Heart right ventricle (tissue), 16 donors: ENCODE data around the gene METAP1D. TPM values are rescaled to one million over a fixed set of nuclear protein-coding genes. Genes with fewer than 3 reads are reported as not detected.
"Not testable (repeated sequence)": the region's sequence is repeated elsewhere in the genome, so short reads cannot be mapped to it uniquely, and the experiment has no call there.

Experiments
- ATAC-seq, 8 donors: fragments of 200-7000 bp; cut with Tn5 transposase; one replicate each; pipeline ENCODE4 v1.9.1; 2020; ENCODE audit warnings: mild to moderate bottlenecking in 8 of 8, moderate library complexity in 8 of 8, moderate number of reproducible peaks in 1 of 8
- DNase-seq, 2 donors: peaks; one replicate each; pipeline ENCODE4 v3.0.0-alpha.2; 2020
- H3K27ac ChIP-seq, 10 donors: fragments of 200-600 bp; sonication (generic) in 2 of 10; one replicate each; pipeline versions ENCODE4 v1.5.0 to v1.8.0; 2020 to 2022; ENCODE audit warnings: mild to moderate bottlenecking in 3 of 10
- H3K27me3 ChIP-seq, 7 donors: fragments of 200-600 bp; one replicate each; pipeline ENCODE4 v1.8.0; 2021 to 2022; ENCODE audit warnings: mild to moderate bottlenecking in 2 of 7
- H3K36me3 ChIP-seq, 9 donors: fragments of 200-600 bp; sonication (generic) in 1 of 9; one replicate each; pipeline versions ENCODE4 v1.5.0 to v1.8.0; 2020 to 2022; ENCODE audit warnings: mild to moderate bottlenecking in 2 of 9
- H3K4me1 ChIP-seq, 9 donors: fragments of 200-600 bp; sonication (generic) in 1 of 9; one replicate each; pipeline versions ENCODE4 v1.5.0 to v1.8.0; 2020 to 2022; ENCODE audit warnings: mild to moderate bottlenecking in 4 of 9
- H3K4me3 ChIP-seq, 10 donors: fragments of 200-600 bp; sonication (generic) in 2 of 10; one replicate each; pipeline versions ENCODE4 v1.5.0 to v1.8.0; 2020 to 2022; ENCODE audit warnings: mild to moderate bottlenecking in 7 of 10, moderate library complexity in 2 of 10
- H3K9me3 ChIP-seq, 11 donors: fragments of 200-600 bp in 10 of 11; sonication (generic) in 2 of 11; one replicate each; pipeline versions ENCODE4 v1.5.0 to v1.8.0; 2013 to 2022; ENCODE audit warnings: mild to moderate bottlenecking in 2 of 11, control low read depth in 1 of 11, moderate library complexity in 1 of 11
- CTCF ChIP-seq, 9 donors: fragments of 200-600 bp; sonication (generic) in 2 of 9; IDR thresholded peaks; one replicate each; pipeline versions ENCODE4 v1.5.0 to v1.8.0; 2021 to 2022; ENCODE audit warnings: antibody characterized with exemption in 9 of 9, mild to moderate bottlenecking in 5 of 9, moderate library complexity in 1 of 9
- WGBS, 2 donors: extraction: QIAGEN DNeasy Blood & Tissue Kit; methylation state at CpG; one replicate each; pipeline ENCODE4 v1.1.7; 2013; ENCODE audit warnings: inconsistent platforms in 1 of 2; 5-methylcytosine and 5-hydroxymethylcytosine counted together
- intact Hi-C, 10 donors: fragments of 100-400 bp; cut with DNase I; formaldehyde crosslinking; loops; one replicate each; pipeline versions ENCODE4 v1.11.1 to v1.14.2; 2022
- polyA plus RNA-seq, 2 donors: library from polyadenylated mRNA; stranded (reverse); fragments of 200-250 nt; gene quantifications; one replicate each; pipeline ENCODE4 v1.2.3, GENCODE V29; 2013
- total RNA-seq, 10 donors: library from RNA; stranded (reverse); fragmentation: NEBNext Ultra II Directional in 3 of 10; extraction: Animal tissue kit (Norgen Biotek cat#: 25700) in 3 of 10; gene quantifications; one replicate each; pipeline versions ENCODE4 v1.2.1 to v1.2.4, GENCODE V29; 2021 to 2023
- donor health status: Arrhythmogenic right ventricular cardiomyopathy.
- donor health status: ischemic (EF 13 %, LVEDD 7.1; RV severe dilation, severe dysfunction).
- donor health status: healthy with polysubstance abuse.
- donor health status: DM: no; HTN: yes; CAD: no.
- donor health status: DM: no; HTN: no; CAD: no.
- donor health status: ischemic (EF 25% LVEDD 6.9; RV normal size, moderate dysfunction).
- donor health status: ischemic (EF 25% LVEDD 5.7; RV mildly dilated, moderate dysfunction).
- donor health status: healthy.
- donor health status: DM: yes; HTN: yes; CAD: no.
- donor health status: Ischemic cardiomyopathy.
- donor health status: ischemic (EF 35%, LVEDD 5.7; RV mildly dilated, moderate dysfunction).
- donor health status: nonischemic (EF 11% LVEDD 7.7; RV severe dilation, severe dysfunction).
- donor health status: DM: yes; HTN: yes; CAD: no.
- donor health status: PGD.
- donor health status: ischemic (EF 29% LVEDD 5.4; RV normal size, mild dysfunction).
- donor health status: nonischemic (EF 23%, LVEDD 6.1; RV moderate dilation, normal function).

METAP1D gene
- total and polyA plus RNA-seq, 12 donors = 3.4 to 8.3 (median 6.1) TPM

DNA sequence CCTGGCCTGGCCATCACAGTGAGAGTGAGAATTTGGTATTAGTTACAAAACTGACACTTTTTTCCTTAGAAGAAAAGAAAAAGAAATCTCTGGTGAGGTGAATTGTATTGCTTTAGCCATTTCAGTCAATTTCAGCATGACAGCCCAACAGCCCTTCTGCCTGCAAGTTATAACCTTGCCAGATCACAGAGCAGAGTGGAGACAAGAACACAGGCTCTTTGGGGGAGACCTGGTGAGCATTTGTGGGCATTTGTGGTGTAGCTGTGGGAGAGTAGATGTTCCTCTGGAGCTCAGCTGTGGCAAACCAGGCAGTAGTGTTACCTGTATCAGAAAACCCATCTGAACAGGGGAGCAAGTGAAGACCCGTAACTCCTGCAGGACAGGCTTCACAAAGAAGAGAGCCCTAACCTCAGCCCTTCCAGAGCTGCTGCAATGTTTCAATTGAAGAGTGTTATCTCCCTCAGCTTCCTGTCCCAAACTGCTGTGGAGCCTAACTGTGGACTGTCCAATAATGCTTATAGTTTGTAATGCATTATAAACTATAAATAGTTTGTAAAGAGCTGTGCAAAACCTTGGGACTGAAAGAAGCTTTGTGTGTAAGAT, 62.8 kb downstream of the METAP1D start:
- Histone ChIP-seq H3K27ac (no peak overlapping the region), H3K9me3 (no peaks in the 10 kb centered on the region), H3K36me3 (peaks cover 0 to 16% (median 0%) of the 10 kb centered on the region in 9 donors), H3K4me1 (no peaks in the 10 kb centered on the region), H3K27me3 (no peaks in the 10 kb centered on the region), H3K4me3 (no peak overlapping the region)
- no peak for ATAC-seq
- WGBS, 2 donors = 92 to 97% methylated on average over 1 of the region's 1 CpG
- TF ChIP-seq CTCF (IDR thresholded peaks at IDR 0.05) = no peak
- no peak for DNase-seq
- intact Hi-C loops = no loop called here

DNA sequence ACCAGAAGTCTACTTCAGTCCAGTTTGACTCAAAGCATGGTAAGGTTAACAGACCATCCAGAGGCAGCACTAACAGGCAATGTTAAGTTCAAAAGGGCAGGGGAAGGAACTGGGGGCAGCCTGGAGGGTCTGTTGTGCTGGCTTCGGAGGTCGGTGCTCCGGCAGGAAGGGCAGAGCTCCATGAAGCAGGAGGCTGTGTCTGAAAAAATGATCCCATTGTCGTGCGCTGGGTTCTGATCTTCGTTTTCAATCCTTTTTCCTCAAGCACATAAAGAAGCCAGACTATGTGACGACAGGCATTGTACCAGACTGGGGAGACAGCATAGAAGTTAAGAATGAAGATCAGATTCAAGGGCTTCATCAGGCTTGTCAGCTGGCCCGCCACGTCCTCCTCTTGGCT, 63.7 kb downstream of the METAP1D start:
- Histone ChIP-seq H3K4me3 (no peak overlapping the region), H3K36me3 (peaks cover 0 to 16% (median 0%) of the 10 kb centered on the region in 9 donors), H3K27me3 (no peaks in the 10 kb centered on the region), H3K27ac (no peak overlapping the region), H3K9me3 (no peaks in the 10 kb centered on the region), H3K4me1 (no peaks in the 10 kb centered on the region)
- no peak for ATAC-seq
- no peak for TF ChIP-seq CTCF (IDR thresholded peaks at IDR 0.05)
- intact Hi-C loops = no loop called here
- no peak for DNase-seq
- 83 to 86% methylated on average over 9 of the region's 9 CpGs for WGBS, 2 donors

GRCh38 chr2:172065111-172065510, 65.4 kb downstream of the METAP1D start:
- no peaks in the 10 kb centered on the region for H3K27me3 ChIP-seq
- intact Hi-C loops = no loop called here
- H3K4me3 ChIP-seq = no peak overlapping the region
- H3K36me3 ChIP-seq = peaks cover 0 to 16% (median 0%) of the 10 kb centered on the region in 9 donors
- WGBS, 2 donors = 95 to 96% methylated on average over 4 of the region's 4 CpGs
- no peak for ATAC-seq
- H3K9me3 ChIP-seq = no peaks in the 10 kb centered on the region
- no peak for DNase-seq
- no peak for TF ChIP-seq CTCF (IDR thresholded peaks at IDR 0.05)
- no peak overlapping the region for H3K27ac ChIP-seq
- H3K4me1 ChIP-seq = no peaks in the 10 kb centered on the region

- DNase-seq = no peak
- no peak overlapping the region for H3K27ac ChIP-seq
- no peak for TF ChIP-seq CTCF (IDR thresholded peaks at IDR 0.05)
- H3K4me3 ChIP-seq = no peak overlapping the region
- H3K36me3 ChIP-seq = peaks cover 0 to 16% (median 0%) of the 10 kb centered on the region in 9 donors
- WGBS, 2 donors = 75 to 78% methylated on average over 4 of the region's 4 CpGs
- no peak for ATAC-seq
- no peaks in the 10 kb centered on the region for H3K9me3 ChIP-seq
- no peaks in the 10 kb centered on the region for H3K4me1 ChIP-seq
- H3K27me3 ChIP-seq = no peaks in the 10 kb centered on the region
- intact Hi-C loops = no loop called here
Observed at GRCh38 chr2:172066394-172066886, 66.7 kb downstream of the METAP1D start.

DNA sequence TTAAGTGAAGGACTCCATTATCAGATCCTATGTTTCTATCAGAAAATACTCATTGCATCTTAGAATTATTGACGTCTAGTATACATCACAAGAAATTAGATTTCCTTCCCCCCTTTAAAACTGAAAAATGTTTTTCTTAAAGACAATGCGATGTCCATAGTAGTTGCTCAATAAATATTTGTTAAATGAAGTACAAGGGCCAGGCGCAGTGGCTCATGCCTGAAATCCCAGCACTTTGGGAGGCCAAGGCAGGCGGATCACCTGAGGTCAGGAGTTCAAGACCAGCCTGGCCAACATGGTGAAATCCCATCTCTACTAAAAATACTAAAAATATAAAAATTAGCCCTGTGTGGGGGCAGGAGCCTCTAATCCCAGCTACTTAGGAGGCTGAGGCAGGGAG, 68.2 kb downstream of the METAP1D start:
- intact Hi-C loops, ATAC-seq, H3K9me3 ChIP-seq, H3K4me1 ChIP-seq, H3K27me3 ChIP-seq, H3K4me3 ChIP-seq, H3K27ac ChIP-seq, DNase-seq: not testable (repeated sequence)
- H3K36me3 ChIP-seq = peaks cover 0 to 20% (median 0%) of the 10 kb centered on the region in 9 donors
- WGBS, 2 donors = 98% methylated on average over 4 of the region's 4 CpGs
